HG03175 (cell line): ENCODE measurements around the gene KRTAP10-11.

Experiments used
- ATAC-seq: cut with Tn5 transposase; IDR thresholded peaks from one replicate; pipeline ENCODE4 v1.9.1; 2021; ENCODE audit warnings: mild to moderate bottlenecking, moderate library complexity; ENCODE audit not compliant: unreplicated experiment

The KRTAP10-11 gene

DNA sequence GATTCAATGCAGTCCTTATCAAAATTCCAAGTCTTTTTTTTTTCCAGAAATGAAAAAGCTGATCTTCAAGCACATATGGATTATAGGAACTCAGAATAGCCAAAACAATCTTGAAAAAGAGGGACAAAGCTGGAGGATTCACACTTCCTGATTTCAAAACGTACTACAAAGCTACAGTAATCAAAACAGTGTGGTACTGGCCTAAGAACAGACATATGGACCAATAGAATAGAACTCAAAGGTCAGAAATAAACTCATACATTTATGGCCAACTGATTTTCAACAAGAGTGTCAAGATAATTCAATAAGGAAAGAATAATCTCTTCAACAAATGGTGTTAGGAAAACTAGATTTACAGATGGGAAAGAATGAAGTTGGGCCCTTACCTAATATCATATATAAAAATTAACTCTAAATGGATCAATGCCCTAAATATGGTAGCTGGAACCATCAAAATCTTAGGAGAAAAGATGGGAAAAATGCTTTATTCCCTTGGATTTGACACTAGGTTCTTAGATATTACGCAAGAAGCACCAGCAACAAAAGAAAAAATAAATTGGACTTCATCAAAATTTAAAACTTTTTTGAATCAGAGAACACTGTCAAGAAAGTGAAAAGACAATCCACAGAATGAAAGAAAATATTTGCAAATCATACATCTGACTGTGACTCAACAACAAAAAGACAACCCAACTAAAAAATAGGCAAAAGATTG, 46.7 kb downstream of the KRTAP10-11 start:
- ATAC-seq = no peak

- no peak for ATAC-seq
These were observed 48.6 kb downstream of the KRTAP10-11 start for GRCh38 chr21:44694776-44695175.

GRCh38 chr21:44695184-44695583, 49.0 kb downstream of the KRTAP10-11 start:
- ATAC-seq = no peak

- ATAC-seq = no peak
These were observed 49.4 kb downstream of the KRTAP10-11 start for GRCh38 chr21:44695641-44696040.

DNA sequence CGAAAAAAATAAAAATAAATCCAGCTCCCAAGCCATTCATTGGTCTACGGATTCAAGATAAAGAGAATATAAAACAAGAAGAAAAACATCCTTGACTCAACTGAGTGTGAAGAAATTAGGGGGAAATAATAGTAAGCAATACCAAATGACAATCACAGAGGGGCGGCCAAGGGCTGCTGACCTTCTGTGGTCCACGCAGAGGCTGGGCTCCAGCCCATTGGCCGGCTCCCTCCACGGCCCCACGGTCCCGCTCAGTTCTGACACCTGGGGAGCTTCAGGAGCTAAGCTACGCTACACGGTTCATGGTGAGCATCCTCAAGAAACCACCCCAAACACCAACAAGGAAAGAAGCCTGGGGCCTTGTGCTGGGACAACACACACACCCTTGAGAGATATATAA, 50.4 kb downstream of the KRTAP10-11 start:
- no peak for ATAC-seq
